ENCODE results near the gene ABCA5. TPM values are rescaled to one million over a fixed set of nuclear protein-coding genes. Genes with fewer than 3 reads are reported as not detected.

The ABCA5 gene
- total RNA-seq (ENCODE audit: low replicate concordance), result 14.6 and 21.7 TPM in 2 replicates
- long read RNA-seq, partial matches to known transcripts, result 6 of 13 reads
- long read RNA-seq, other reads (novel, unspliced or antisense), result 4 of 13 reads

- Mint-ChIP-seq H3K4me1 (ENCODE audit: unreplicated experiment) (peaks cover 29% of the 10 kb centered on the region), H3K27me3 (peaks cover 9% of the 10 kb centered on the region), H3K36me3 (no peaks in the 10 kb centered on the region), H3K27ac (peak within 1 kb of the TSS; percentile 93), H3K9me3 (no peaks in the 10 kb centered on the region), H3K4me3 (peak within 1 kb of the TSS; percentile 96)
- peak; percentile 89 for DNase-seq (ENCODE audit: extremely low spot score, unreplicated experiment)
- TF ChIP-seq CTCF (conservative IDR thresholded peaks at IDR 0.05), result no peak
These were observed at the start of gene ABCA5 for GRCh38 chr17:69327060-69327831. Gene ABCA5 (minus strand): TSS chr17:69327133. CDS start chr17:69314415, 12,718 bp downstream.

GRCh38 chr17:69375229-69375628 lies 48.3 kb upstream of the ABCA5 start:
- Mint-ChIP-seq H3K27ac (no peak overlapping the region), H3K36me3 (no peaks in the 10 kb centered on the region), H3K27me3 (no peaks in the 10 kb centered on the region), H3K4me1 (ENCODE audit: unreplicated experiment) (peaks cover 4% of the 10 kb centered on the region), H3K9me3 (peaks cover 4% of the 10 kb centered on the region), H3K4me3 (no peak overlapping the region)
- no peak for DNase-seq (ENCODE audit: extremely low spot score, unreplicated experiment)
- no peak for TF ChIP-seq CTCF (conservative IDR thresholded peaks at IDR 0.05)

GRCh38 chr17:69373069-69373468 lies 46.1 kb upstream of the ABCA5 start:
- TF ChIP-seq CTCF (conservative IDR thresholded peaks at IDR 0.05), result no peak
- no peak for DNase-seq (ENCODE audit: extremely low spot score, unreplicated experiment)
- Mint-ChIP-seq H3K4me1 (ENCODE audit: unreplicated experiment) (peaks cover 4% of the 10 kb centered on the region), H3K4me3 (no peak overlapping the region), H3K36me3 (no peaks in the 10 kb centered on the region), H3K27ac (no peak overlapping the region), H3K27me3 (no peaks in the 10 kb centered on the region), H3K9me3 (no peaks in the 10 kb centered on the region)

- no peak overlapping the region for H3K27ac Mint-ChIP-seq
- DNase-seq (ENCODE audit: extremely low spot score, unreplicated experiment), result no peak
- H3K27me3 Mint-ChIP-seq, result no peaks in the 10 kb centered on the region
- TF ChIP-seq CTCF (conservative IDR thresholded peaks at IDR 0.05), result no peak
- no peaks in the 10 kb centered on the region for H3K9me3 Mint-ChIP-seq
- H3K36me3 Mint-ChIP-seq, result no peaks in the 10 kb centered on the region
- H3K4me3 Mint-ChIP-seq, result no peak overlapping the region
- peaks cover 4% of the 10 kb centered on the region for H3K4me1 Mint-ChIP-seq (ENCODE audit: unreplicated experiment)
These were observed 40.4 kb upstream of the ABCA5 start for GRCh38 chr17:69367298-69367697.

- Mint-ChIP-seq H3K9me3 (no peaks in the 10 kb centered on the region), H3K27me3 (no peaks in the 10 kb centered on the region), H3K27ac (no peak overlapping the region), H3K4me1 (ENCODE audit: unreplicated experiment) (no peaks in the 10 kb centered on the region), H3K36me3 (no peaks in the 10 kb centered on the region), H3K4me3 (no peak overlapping the region)
- TF ChIP-seq CTCF (conservative IDR thresholded peaks at IDR 0.05), result no peak
- DNase-seq (ENCODE audit: extremely low spot score, unreplicated experiment), result no peak
These were observed 36.7 kb upstream of the ABCA5 start for GRCh38 chr17:69363488-69364210.

Data from type B pancreatic cell (in vitro differentiated cells).